Jurkat, Clone E6-1 (cell line): Measurements from ENCODE around the gene TNFRSF8.

ENCODE experiments used
- DNase-seq: peaks from one replicate; pipeline ENCODE4 v3.0.0-alpha.2; 2011; ENCODE audit warnings: low read depth, low spot score
- H3K4me3 ChIP-seq: 2 replicates; pipeline ENCODE4 v1.5.1; 2011; ENCODE audit warnings: mild to moderate bottlenecking, low read length, control low read depth, moderate library complexity

The TNFRSF8 gene

GRCh38 chr1:12178511-12178910, 115.4 kb downstream of the TNFRSF8 start:
- DNase-seq: no peak
- peak overlapping the region; percentile 43 for H3K4me3 ChIP-seq

GRCh38 chr1:12179111-12179519, 116.0 kb downstream of the TNFRSF8 start:
- H3K4me3 ChIP-seq: peak overlapping the region; percentile 43
- DNase-seq: peak; percentile 86

GRCh38 chr1:12179676-12180075, 116.6 kb downstream of the TNFRSF8 start:
- H3K4me3 ChIP-seq: no peak overlapping the region
- DNase-seq: no peak

- no peak overlapping the region for H3K4me3 ChIP-seq
- no peak for DNase-seq
These were observed 117.2 kb downstream of the TNFRSF8 start for GRCh38 chr1:12180315-12180714.

GRCh38 chr1:12180903-12181302, 117.8 kb downstream of the TNFRSF8 start:
- H3K4me3 ChIP-seq: no peak overlapping the region
- no peak for DNase-seq

GRCh38 chr1:12181568-12181967, 118.5 kb downstream of the TNFRSF8 start:
- no peak overlapping the region for H3K4me3 ChIP-seq

GRCh38 chr1:12182410-12182984, 119.4 kb downstream of the TNFRSF8 start:
- DNase-seq: no peak
- no peak overlapping the region for H3K4me3 ChIP-seq

More at GRCh38 chr1:12181568-12181967, 118.5 kb downstream of the TNFRSF8 start:
- DNase-seq: no peak

GRCh38 chr1:12183095-12183794, 120.1 kb downstream of the TNFRSF8 start:
- H3K4me3 ChIP-seq: no peak overlapping the region
- no peak for DNase-seq

- no peak overlapping the region for H3K4me3 ChIP-seq
- no peak for DNase-seq
These were observed 121.0 kb downstream of the TNFRSF8 start for GRCh38 chr1:12184008-12184681.

GRCh38 chr1:12185036-12185917, 122.2 kb downstream of the TNFRSF8 start:
- DNase-seq: no peak
- H3K4me3 ChIP-seq: no peak overlapping the region

GRCh38 chr1:12185918-12186678, 123.0 kb downstream of the TNFRSF8 start:
- no peak overlapping the region for H3K4me3 ChIP-seq
- no peak for DNase-seq

- no peak for DNase-seq
These were observed 123.5 kb downstream of the TNFRSF8 start for GRCh38 chr1:12186679-12186985.

GRCh38 chr1:12188115-12188514, 125.0 kb downstream of the TNFRSF8 start:
- no peak for DNase-seq
- H3K4me3 ChIP-seq: no peak overlapping the region

More at GRCh38 chr1:12186679-12186985, 123.5 kb downstream of the TNFRSF8 start:
- H3K4me3 ChIP-seq: no peak overlapping the region

GRCh38 chr1:12188657-12189327, 125.7 kb downstream of the TNFRSF8 start:
- no peak for DNase-seq
- no peak overlapping the region for H3K4me3 ChIP-seq

GRCh38 chr1:12189328-12189682, 126.2 kb downstream of the TNFRSF8 start:
- H3K4me3 ChIP-seq: no peak overlapping the region
- DNase-seq: no peak

- no peak for DNase-seq
- no peak overlapping the region for H3K4me3 ChIP-seq
These were observed 128.3 kb downstream of the TNFRSF8 start for GRCh38 chr1:12191242-12192032.
